H9 (cell line): ENCODE data around the gene ELOVL6. TPM values are rescaled to one million over a fixed set of nuclear protein-coding genes. Genes with fewer than 3 reads are reported as not detected.

Experiments
- DNase-seq: peaks from one replicate; pipeline ENCODE4 v3.0.0-alpha.2; 2017
- H2AFZ ChIP-seq: one replicate; pipeline ENCODE4 v1.6.1; 2013; ENCODE audit warnings: mild to moderate bottlenecking, low read length, control low read depth, moderate library complexity
- H2AK5ac ChIP-seq: 2 replicates; pipeline ENCODE4 v1.6.1; 2013; ENCODE audit warnings: low read length, control low read depth, mixed read lengths; ENCODE audit not compliant: insufficient read length
- H2BK120ac ChIP-seq: one replicate; pipeline ENCODE4 v1.6.1; 2013; ENCODE audit warnings: low read depth, mild to moderate bottlenecking, low read length, control low read depth, inconsistent platforms; ENCODE audit not compliant: poor library complexity, severe bottlenecking
- H2BK12ac ChIP-seq: 2 replicates; pipeline ENCODE4 v1.6.1; 2013; ENCODE audit warnings: low read length, control low read depth, mixed read lengths, low read depth; ENCODE audit not compliant: insufficient read length
- H2BK15ac ChIP-seq: 2 replicates; pipeline ENCODE4 v1.6.1; 2013; ENCODE audit warnings: low read depth, low read length, control low read depth
- H2BK20ac ChIP-seq: one replicate; pipeline ENCODE4 v1.6.1; 2013; ENCODE audit warnings: low read depth, mild to moderate bottlenecking, low read length, control low read depth, inconsistent platforms; ENCODE audit not compliant: poor library complexity, severe bottlenecking
- H2BK5ac ChIP-seq: 2 replicates; pipeline ENCODE4 v1.6.1; 2013; ENCODE audit warnings: low read length, control low read depth, mixed read lengths; ENCODE audit not compliant: insufficient read length
- H3K14ac ChIP-seq: 2 replicates; pipeline ENCODE4 v1.6.1; 2013; ENCODE audit warnings: low read length, control low read depth; ENCODE audit not compliant: insufficient read depth
- H3K18ac ChIP-seq: 2 replicates; pipeline ENCODE4 v1.6.1; 2013; ENCODE audit warnings: low read depth, mild to moderate bottlenecking, mixed read lengths, low read length, control low read depth; ENCODE audit not compliant: insufficient read length
- H3K23ac ChIP-seq: 2 replicates; pipeline ENCODE4 v1.6.1; 2013; ENCODE audit warnings: low read length, control low read depth, mixed read lengths, low read depth; ENCODE audit not compliant: insufficient read length
- H3K23me2 ChIP-seq: 2 replicates; pipeline ENCODE4 v1.6.1; 2013; ENCODE audit warnings: low read depth, mild to moderate bottlenecking, mixed read lengths, low read length, control low read depth; ENCODE audit not compliant: insufficient read length, poor library complexity, severe bottlenecking
- H3K27ac ChIP-seq: 2 replicates; pipeline ENCODE4 v1.5.1; 2013; ENCODE audit warnings: low read length, control low read depth, mixed read lengths, low read depth; ENCODE audit not compliant: insufficient read length
- H3K27me3 ChIP-seq: 2 replicates; pipeline ENCODE4 v1.6.1; 2013; ENCODE audit warnings: low read length, control low read depth, inconsistent platforms; ENCODE audit not compliant: insufficient read depth
- H3K4ac ChIP-seq: 2 replicates; pipeline ENCODE4 v1.6.1; 2013; ENCODE audit warnings: low read depth, mild to moderate bottlenecking, control low read depth, inconsistent platforms, low read length, moderate library complexity
- H3K4me1 ChIP-seq: 2 replicates; pipeline ENCODE4 v1.6.1; 2013; ENCODE audit warnings: low read length, control low read depth, inconsistent platforms; ENCODE audit not compliant: insufficient read depth
- H3K4me2 ChIP-seq: 2 replicates; pipeline ENCODE4 v1.6.1; 2013; ENCODE audit warnings: low read length, control low read depth, mixed read lengths; ENCODE audit not compliant: insufficient read length, insufficient read depth
- H3K56ac ChIP-seq: 2 replicates; pipeline ENCODE4 v1.6.1; 2013; ENCODE audit warnings: low read depth, mild to moderate bottlenecking, mixed read lengths, low read length, control low read depth; ENCODE audit not compliant: insufficient read length
- H3K79me1 ChIP-seq: 2 replicates; pipeline ENCODE4 v1.6.1; 2013; ENCODE audit warnings: low read depth, mild to moderate bottlenecking, moderate library complexity, low read length, control low read depth, inconsistent platforms; ENCODE audit not compliant: insufficient read depth, poor library complexity, severe bottlenecking
- H3K79me2 ChIP-seq: 2 replicates; pipeline ENCODE4 v1.6.1; 2013; ENCODE audit warnings: low read length, control low read depth, inconsistent platforms; ENCODE audit not compliant: insufficient read depth
- H3K9ac ChIP-seq: 2 replicates; pipeline ENCODE4 v1.6.1; 2013; ENCODE audit warnings: low read length, control low read depth, mixed read lengths; ENCODE audit not compliant: insufficient read length; ENCODE audit errors: extremely low read depth
- H3K9me3 ChIP-seq: one replicate; pipeline ENCODE4 v1.6.1; 2013; ENCODE audit warnings: low read depth, low read length, inconsistent platforms; ENCODE audit not compliant: control insufficient read depth
- H3T11ph ChIP-seq: one replicate; pipeline ENCODE4 v1.6.1; 2013; ENCODE audit warnings: mild to moderate bottlenecking, low read length, control low read depth, inconsistent platforms
- H4K20me1 ChIP-seq: one replicate; pipeline ENCODE4 v1.6.1; 2013; ENCODE audit not compliant: control insufficient read depth, insufficient read length, insufficient read depth
- H4K5ac ChIP-seq: 2 replicates; pipeline ENCODE4 v1.6.1; 2013; ENCODE audit warnings: low read depth, mild to moderate bottlenecking, mixed read lengths, low read length, control low read depth; ENCODE audit not compliant: insufficient read length
- H4K8ac ChIP-seq: replicated peaks from 2 replicates; pipeline ENCODE4 v1.6.1; 2013; ENCODE audit warnings: low read length, control low read depth, mixed read lengths, low read depth; ENCODE audit not compliant: insufficient read length
- H4K91ac ChIP-seq: 2 replicates; pipeline ENCODE4 v1.6.1; 2013; ENCODE audit warnings: low read depth, mild to moderate bottlenecking, moderate library complexity, mixed read lengths, low read length, control low read depth; ENCODE audit not compliant: insufficient read length
- H3K27ac Mint-ChIP-seq, 3 experiments: 2 replicates in 2 of 3; 3 replicates in 1 of 3; pipeline ENCODE4 v1.8.0; 2020 to 2021; ENCODE audit warnings: mixed read lengths in 3 of 3, mild to moderate bottlenecking in 1 of 3, moderate library complexity in 1 of 3
- H3K27me3 Mint-ChIP-seq: 2 replicates; pipeline ENCODE4 v1.8.0; 2021; ENCODE audit warnings: low read depth, mild to moderate bottlenecking, moderate library complexity, mixed read lengths
- H3K36me3 Mint-ChIP-seq, 3 experiments: 2 replicates in 2 of 3; 3 replicates in 1 of 3; pipeline ENCODE4 v1.8.0; 2020 to 2021; ENCODE audit warnings: low read depth in 3 of 3, mixed read lengths in 3 of 3; ENCODE audit not compliant: insufficient read depth in 1 of 3
- H3K4me1 Mint-ChIP-seq, 2 experiments: 2 replicates each; pipeline ENCODE4 v1.8.0; 2020; ENCODE audit warnings: mixed read lengths in 2 of 2
- H3K4me3 Mint-ChIP-seq, 2 experiments: 2 replicates in 1 of 2; 3 replicates in 1 of 2; pipeline ENCODE4 v1.8.0; 2020 to 2021; ENCODE audit warnings: mild to moderate bottlenecking in 2 of 2, mixed read lengths in 2 of 2, moderate library complexity in 1 of 2
- H3K9me3 Mint-ChIP-seq, 2 experiments: 2 replicates in 1 of 2; 3 replicates in 1 of 2; pipeline ENCODE4 v1.8.0; 2020; ENCODE audit warnings: mild to moderate bottlenecking in 2 of 2, mixed read lengths in 2 of 2, moderate library complexity in 1 of 2
- WGBS: extraction: QIAGEN DNeasy Blood & Tissue Kit; methylation state at CpG from one replicate; pipeline ENCODE4 v1.1.7; 2013; ENCODE audit warnings: missing lambda C conversion rate, low lambda C conversion rate, mixed read lengths; ENCODE audit not compliant: insufficient read length; ENCODE audit errors: extremely low coverage; 5-methylcytosine and 5-hydroxymethylcytosine counted together
- total RNA-seq: library from RNA; stranded (reverse); gene quantifications from 2 replicates; pipeline ENCODE4 v1.2.1, GENCODE V29; 2021
- TF ChIP-seq, protein P1 (sequence below): fragments of 200-600 bp; sonication (generic); conservative IDR thresholded peaks from 3 replicates; pipeline ENCODE4 v1.8.0; 2021; ENCODE audit warnings: antibody characterized with exemption, mild to moderate bottlenecking

ELOVL6 gene
- total RNA-seq, 1 experiment from 2014 or later = 64.6 TPM

DNA sequence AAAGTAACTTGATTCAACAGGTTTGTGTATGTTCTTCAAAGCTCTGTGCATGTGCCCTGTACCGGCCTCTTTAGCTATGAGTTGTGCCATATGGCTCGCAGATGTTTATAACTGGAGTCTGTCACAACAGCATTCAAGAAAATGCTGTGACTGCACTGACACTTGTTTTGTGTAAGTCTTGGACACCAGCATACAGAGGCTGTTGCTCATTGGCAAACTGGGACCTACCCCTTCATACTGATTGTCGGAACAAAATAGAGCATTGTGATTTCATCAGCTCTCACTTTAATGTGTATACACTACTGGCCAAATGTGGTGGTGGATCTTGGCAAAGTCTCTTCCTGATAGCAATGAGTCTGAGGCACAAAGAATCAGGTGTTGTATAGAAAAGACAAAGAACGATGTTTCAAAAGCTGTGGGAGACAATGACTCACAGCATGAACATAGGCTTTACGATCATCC, 151.8 kb downstream of the ELOVL6 start:
- Histone ChIP-seq H3T11ph (no peak overlapping the region), H4K91ac (no peak overlapping the region), H3K4me1 (no peaks in the 10 kb centered on the region), H2AFZ (no peak overlapping the region), H3K79me2 (no peaks in the 10 kb centered on the region), H4K20me1 (no peaks in the 10 kb centered on the region), H2BK12ac (no peak overlapping the region), H3K18ac (no peak overlapping the region), H3K14ac (no peak overlapping the region), H3K4me2 (no peak overlapping the region), H3K4ac (no peak overlapping the region), H3K56ac (no peak overlapping the region), H2BK20ac (no peak overlapping the region), H4K8ac (no peak overlapping the region), H4K5ac (no peak overlapping the region), H3K23me2 (no peaks in the 10 kb centered on the region), H3K27ac (no peak overlapping the region), H2BK15ac (no peak overlapping the region), H2BK5ac (no peak overlapping the region), H3K9me3 (no peaks in the 10 kb centered on the region), H3K27me3 (no peaks in the 10 kb centered on the region), H3K23ac (no peak overlapping the region), H2AK5ac (no peak overlapping the region), H3K9ac (no peak overlapping the region), H2BK120ac (no peak overlapping the region), H3K79me1 (no peaks in the 10 kb centered on the region)
- Mint-ChIP-seq H3K27me3 (no peaks in the 10 kb centered on the region; the same call in 1 of the 2 replicates), H3K4me1 (peaks cover 13 to 14% of the 10 kb centered on the region in 2 experiments), H3K36me3 (peaks cover 3 to 18% (median 15%) of the 10 kb centered on the region in 3 experiments), H3K27ac (no peak overlapping the region), H3K4me3 (no peak overlapping the region), H3K9me3 (no peaks in the 10 kb centered on the region)
- WGBS = no CpG with 5 or more reads among the region's 5 CpGs
- TF ChIP-seq, protein P1, sequence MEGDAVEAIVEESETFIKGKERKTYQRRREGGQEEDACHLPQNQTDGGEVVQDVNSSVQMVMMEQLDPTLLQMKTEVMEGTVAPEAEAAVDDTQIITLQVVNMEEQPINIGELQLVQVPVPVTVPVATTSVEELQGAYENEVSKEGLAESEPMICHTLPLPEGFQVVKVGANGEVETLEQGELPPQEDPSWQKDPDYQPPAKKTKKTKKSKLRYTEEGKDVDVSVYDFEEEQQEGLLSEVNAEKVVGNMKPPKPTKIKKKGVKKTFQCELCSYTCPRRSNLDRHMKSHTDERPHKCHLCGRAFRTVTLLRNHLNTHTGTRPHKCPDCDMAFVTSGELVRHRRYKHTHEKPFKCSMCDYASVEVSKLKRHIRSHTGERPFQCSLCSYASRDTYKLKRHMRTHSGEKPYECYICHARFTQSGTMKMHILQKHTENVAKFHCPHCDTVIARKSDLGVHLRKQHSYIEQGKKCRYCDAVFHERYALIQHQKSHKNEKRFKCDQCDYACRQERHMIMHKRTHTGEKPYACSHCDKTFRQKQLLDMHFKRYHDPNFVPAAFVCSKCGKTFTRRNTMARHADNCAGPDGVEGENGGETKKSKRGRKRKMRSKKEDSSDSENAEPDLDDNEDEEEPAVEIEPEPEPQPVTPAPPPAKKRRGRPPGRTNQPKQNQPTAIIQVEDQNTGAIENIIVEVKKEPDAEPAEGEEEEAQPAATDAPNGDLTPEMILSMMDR = no peak
- DNase-seq = no peak
